PC-3 (cell line): ENCODE measurements around the gene SLC12A1. TPM values are rescaled to one million over a fixed set of nuclear protein-coding genes. Genes with fewer than 3 reads are reported as not detected.

ENCODE experiments used
- ATAC-seq: fragments of 200-7000 bp; cut with Tn5 transposase; 2 replicates; pipeline ENCODE4 v1.9.1; 2020; ENCODE audit warnings: mild to moderate bottlenecking, moderate library complexity
- BruUV-seq: library from RNA; stranded (reverse); fragments of 400-500 nt; replicated peaks from 2 replicates; lab custom pipeline; 2021; lab: Mats Ljungman, UMichigan
- CTCF ChIA-PET: fragments of 300-600 bp; sonication (Branson Sonifier 250); formaldehyde crosslinking; loops from one replicate; lab custom pipeline; 2022; ENCODE audit warnings: antibody characterized with exemption; lab: Charles Lee
- POLR2A ChIA-PET: fragments of 300-600 bp; sonication (Branson Sonifier 250); formaldehyde crosslinking; loops from one replicate; lab custom pipeline; 2022; ENCODE audit warnings: antibody characterized with exemption; ENCODE audit not compliant: unreplicated experiment; lab: Charles Lee
- DNase-seq: peaks from one replicate; pipeline ENCODE4 v3.0.0-alpha.2; 2015
- H2AFZ ChIP-seq: fragments of 300-600 bp; sonication (generic); 2 replicates; pipeline ENCODE4 v1.6.0; 2016; ENCODE audit warnings: antibody characterized with exemption, low read length
- H3F3A ChIP-seq: fragments of 300-600 bp; sonication (generic); one replicate; pipeline ENCODE4 v1.6.0; 2017; ENCODE audit warnings: antibody characterized with exemption, low read length, control low read depth, mild to moderate bottlenecking; ENCODE audit not compliant: unreplicated experiment
- H3K27ac ChIP-seq: fragments of 300-600 bp; sonication (generic); 2 replicates; pipeline ENCODE4 v1.5.1; 2016; ENCODE audit warnings: mild to moderate bottlenecking, low read length
- H3K27me3 ChIP-seq: fragments of 300-600 bp; sonication (generic); 2 replicates; pipeline ENCODE4 v1.6.1; 2016; ENCODE audit warnings: low read length, mixed read lengths
- H3K36me3 ChIP-seq: fragments of 300-600 bp; sonication (generic); 2 replicates; pipeline ENCODE4 v1.6.1; 2016; ENCODE audit warnings: low read depth, mixed run types, low read length, mixed read lengths
- H3K4me1 ChIP-seq: fragments of 300-600 bp; sonication (generic); 2 replicates; pipeline ENCODE4 v1.5.1; 2016; ENCODE audit warnings: low read length; ENCODE audit not compliant: insufficient read depth
- H3K4me2 ChIP-seq: fragments of 300-600 bp; sonication (generic); 2 replicates; pipeline ENCODE4 v1.6.0; 2016; ENCODE audit warnings: low read length
- H3K4me3 ChIP-seq: fragments of 300-600 bp; sonication (generic); 2 replicates; pipeline ENCODE4 v1.5.1; 2016; ENCODE audit warnings: mild to moderate bottlenecking, low read length, mixed read lengths
- H3K79me2 ChIP-seq: fragments of 300-600 bp; sonication (generic); 2 replicates; pipeline ENCODE4 v1.6.1; 2017; ENCODE audit warnings: low read length, mixed read lengths
- H3K9ac ChIP-seq: fragments of 300-600 bp; sonication (generic); 2 replicates; pipeline ENCODE4 v1.6.0; 2016; ENCODE audit warnings: mild to moderate bottlenecking, low read length
- H3K9me2 ChIP-seq: fragments of 300-600 bp; sonication (generic); replicated peaks from 2 replicates; pipeline ENCODE4 v1.6.1; 2016; ENCODE audit warnings: mixed run types, low read length, mixed read lengths
- H3K9me3 ChIP-seq: fragments of 300-600 bp; sonication (generic); 2 replicates; pipeline ENCODE4 v1.6.1; 2016; ENCODE audit warnings: low read length, mixed read lengths
- H4K20me1 ChIP-seq: fragments of 300-600 bp; sonication (generic); 2 replicates; pipeline ENCODE4 v1.6.1; 2016; ENCODE audit warnings: low read length, mixed read lengths
- EZH2 ChIP-seq: fragments of 300-600 bp; sonication (generic); IDR thresholded peaks from one replicate; pipeline ENCODE4 v1.6.1; 2017; ENCODE audit warnings: antibody characterized with exemption, mild to moderate bottlenecking, low read length; ENCODE audit not compliant: unreplicated experiment
- EZH2phosphoT487 ChIP-seq: fragments of 300-600 bp; sonication (generic); IDR thresholded peaks from 2 replicates; pipeline ENCODE4 v1.6.1; 2018; ENCODE audit warnings: mild to moderate bottlenecking, antibody characterized with exemption, low read length, borderline replicate concordance
- intact Hi-C: fragments of 100-400 bp; cut with micrococcal nuclease; formaldehyde crosslinking; loops from 2 replicates; pipeline ENCODE4 v1.9.0; 2023
- total RNA-seq: library from RNA; depleted of rRNA; stranded (reverse); fragments of >200 nt; gene quantifications from 2 replicates; pipeline ENCODE4 v1.2.3, GENCODE V29; 2014
- TF ChIP-seq, protein P1 (sequence below): fragments of 300-600 bp; sonication (generic); conservative IDR thresholded peaks from 2 replicates; pipeline ENCODE4 v1.5.1; 2017; ENCODE audit warnings: antibody characterized with exemption, low read depth, mild to moderate bottlenecking, low read length

The SLC12A1 gene
- total RNA-seq, 1 experiment from 2014 or later = not detected

- ChIA-PET POLR2A (no interaction called here), CTCF (no interaction called here)
- Histone ChIP-seq H3F3A (no peaks in the 10 kb centered on the region), H2AFZ (no peak overlapping the region), H3K4me1 (no peaks in the 10 kb centered on the region), H3K4me3 (no peak overlapping the region), H3K4me2 (no peak overlapping the region), H3K9me3 (no peaks in the 10 kb centered on the region), H3K79me2 (no peaks in the 10 kb centered on the region), H3K27me3 (peaks cover 10% of the 10 kb centered on the region; the same call in 1 of the 2 replicates), H3K27ac (no peak overlapping the region), H4K20me1 (no peaks in the 10 kb centered on the region), H3K9ac (no peak overlapping the region), H3K9me2 (no peaks in the 10 kb centered on the region), H3K36me3 (no peaks in the 10 kb centered on the region)
- no peak for TF ChIP-seq EZH2
- TF ChIP-seq, protein P1, sequence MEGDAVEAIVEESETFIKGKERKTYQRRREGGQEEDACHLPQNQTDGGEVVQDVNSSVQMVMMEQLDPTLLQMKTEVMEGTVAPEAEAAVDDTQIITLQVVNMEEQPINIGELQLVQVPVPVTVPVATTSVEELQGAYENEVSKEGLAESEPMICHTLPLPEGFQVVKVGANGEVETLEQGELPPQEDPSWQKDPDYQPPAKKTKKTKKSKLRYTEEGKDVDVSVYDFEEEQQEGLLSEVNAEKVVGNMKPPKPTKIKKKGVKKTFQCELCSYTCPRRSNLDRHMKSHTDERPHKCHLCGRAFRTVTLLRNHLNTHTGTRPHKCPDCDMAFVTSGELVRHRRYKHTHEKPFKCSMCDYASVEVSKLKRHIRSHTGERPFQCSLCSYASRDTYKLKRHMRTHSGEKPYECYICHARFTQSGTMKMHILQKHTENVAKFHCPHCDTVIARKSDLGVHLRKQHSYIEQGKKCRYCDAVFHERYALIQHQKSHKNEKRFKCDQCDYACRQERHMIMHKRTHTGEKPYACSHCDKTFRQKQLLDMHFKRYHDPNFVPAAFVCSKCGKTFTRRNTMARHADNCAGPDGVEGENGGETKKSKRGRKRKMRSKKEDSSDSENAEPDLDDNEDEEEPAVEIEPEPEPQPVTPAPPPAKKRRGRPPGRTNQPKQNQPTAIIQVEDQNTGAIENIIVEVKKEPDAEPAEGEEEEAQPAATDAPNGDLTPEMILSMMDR = no peak
- no TSS peak for BruUV-seq
- intact Hi-C loops = no loop called here
- DNase-seq (no peak), ATAC-seq (no peak)
Measured at GRCh38 chr15:48202068-48202467, 4.0 kb upstream of the SLC12A1 start.

DNA sequence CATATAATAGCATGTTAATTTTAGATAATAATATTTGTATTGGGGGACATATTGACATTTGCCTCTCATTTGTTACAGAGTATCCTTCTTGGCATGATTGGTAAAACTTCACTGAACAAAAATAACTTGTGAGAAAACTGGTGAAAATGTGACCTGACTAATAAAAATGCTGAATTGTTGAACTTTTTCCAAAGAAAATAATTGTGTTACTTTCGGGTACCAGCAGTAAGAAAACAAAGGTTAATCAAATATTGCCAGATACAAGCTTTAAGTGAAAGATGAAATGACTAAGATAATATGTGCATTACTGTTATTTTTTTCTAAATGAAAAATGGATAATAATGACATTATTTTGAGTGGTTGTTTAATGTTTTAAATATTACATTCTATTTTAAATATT, 15.2 kb downstream of the SLC12A1 start:
- CTCF ChIA-PET = no interaction called here
- BruUV-seq = no TSS peak

DNA sequence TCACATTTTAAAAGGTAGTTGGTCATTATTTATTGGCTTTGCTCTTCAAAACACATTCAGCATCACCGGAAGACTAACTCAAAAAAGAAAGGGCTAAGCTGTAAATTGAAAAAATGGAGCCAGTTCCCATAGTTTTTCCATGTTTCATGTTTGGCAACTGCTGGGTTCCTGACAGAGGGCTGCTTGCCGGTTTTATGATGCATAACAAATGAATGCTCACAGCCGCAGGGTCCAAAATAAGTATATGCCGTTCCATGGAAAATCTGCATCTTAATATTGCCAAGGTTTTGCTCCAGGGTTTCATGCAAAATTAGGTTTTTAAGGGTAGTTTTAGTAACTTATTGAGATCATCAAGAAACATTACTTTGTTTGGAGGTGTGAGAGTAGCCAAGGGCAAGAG, 15.8 kb downstream of the SLC12A1 start:
- peaks cover 25% of the 10 kb centered on the region for H3K27me3 ChIP-seq
- H3K4me1 ChIP-seq = no peaks in the 10 kb centered on the region
- ChIA-PET POLR2A (no interaction called here), CTCF (no interaction called here)
- H3K79me2 ChIP-seq = no peaks in the 10 kb centered on the region
- DNase-seq (no peak), ATAC-seq (no peak)
- H3F3A ChIP-seq = no peaks in the 10 kb centered on the region
- H3K27ac ChIP-seq = no peak overlapping the region
- H2AFZ ChIP-seq = no peak overlapping the region
- H3K9ac ChIP-seq = no peak overlapping the region
- TF ChIP-seq EZH2 (no peak), EZH2phosphoT487 (no peak)
- TF ChIP-seq, protein P1 = no peak
- no peaks in the 10 kb centered on the region for H3K36me3 ChIP-seq
- intact Hi-C loops = no loop called here
- no peak overlapping the region for H3K4me2 ChIP-seq
- BruUV-seq = no TSS peak
- H3K9me2 ChIP-seq = no peaks in the 10 kb centered on the region
- H3K9me3 ChIP-seq = no peaks in the 10 kb centered on the region
- no peak overlapping the region for H3K4me3 ChIP-seq
- no peaks in the 10 kb centered on the region for H4K20me1 ChIP-seq

More for the DNA sequence above, 15.2 kb downstream of the SLC12A1 start:
- Histone ChIP-seq H3K9me2 (no peaks in the 10 kb centered on the region), H3K9ac (no peak overlapping the region), H3K4me3 (no peak overlapping the region), H3K27me3 (peaks cover 25% of the 10 kb centered on the region), H4K20me1 (no peaks in the 10 kb centered on the region), H3K4me1 (no peaks in the 10 kb centered on the region), H3K4me2 (no peak overlapping the region), H3K9me3 (no peaks in the 10 kb centered on the region), H3K36me3 (no peaks in the 10 kb centered on the region), H3F3A (no peaks in the 10 kb centered on the region), H3K27ac (no peak overlapping the region), H3K79me2 (no peaks in the 10 kb centered on the region), H2AFZ (no peak overlapping the region)
- intact Hi-C loops = no loop called here
- no peak for DNase-seq
- POLR2A ChIA-PET = no interaction called here
- TF ChIP-seq EZH2 = no peak
- TF ChIP-seq, protein P1 = no peak
- TF ChIP-seq EZH2phosphoT487 = no peak
- no peak for ATAC-seq
